ENCODE data around the gene C16orf87.

- no peak for TF ChIP-seq L3MBTL2 (conservative IDR thresholded peaks at IDR 0.05)
- TF ChIP-seq SP1 (IDR thresholded peaks at IDR 0.05) = no peak
- TF ChIP-seq ARNT (IDR thresholded peaks at IDR 0.05) = no peak
These were observed 26.5 kb upstream of the C16orf87 start for GRCh38 chr16:46857368-46857945.
